HG02970 (cell line): Measurements from ENCODE around the gene NCKIPSD.

Source experiments
- ATAC-seq: cut with Tn5 transposase; IDR thresholded peaks from one replicate; pipeline ENCODE4 v1.9.1; 2021; ENCODE audit warnings: mild to moderate bottlenecking, moderate library complexity, moderate number of reproducible peaks; ENCODE audit not compliant: unreplicated experiment, low FRiP score

The NCKIPSD gene

DNA sequence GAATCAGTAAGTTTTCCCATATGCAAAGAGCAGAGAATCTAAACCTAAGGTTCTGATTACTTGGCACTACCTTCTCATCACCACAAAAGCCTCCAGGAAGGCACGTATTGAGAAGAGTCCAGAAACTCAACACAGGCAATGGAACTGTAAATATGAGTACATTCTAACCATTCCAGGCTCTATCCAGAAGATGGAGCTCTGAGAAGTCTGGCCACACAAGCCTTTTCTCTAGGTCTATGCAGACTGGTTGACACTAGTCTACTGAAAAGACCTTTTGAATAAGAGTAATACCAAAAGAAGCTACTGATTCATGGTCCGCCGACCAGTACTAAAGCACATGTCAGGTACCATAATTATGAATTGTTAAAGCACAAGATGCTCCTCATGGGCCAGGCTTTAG is 12.2 kb upstream of the NCKIPSD start:
- no peak for ATAC-seq

DNA sequence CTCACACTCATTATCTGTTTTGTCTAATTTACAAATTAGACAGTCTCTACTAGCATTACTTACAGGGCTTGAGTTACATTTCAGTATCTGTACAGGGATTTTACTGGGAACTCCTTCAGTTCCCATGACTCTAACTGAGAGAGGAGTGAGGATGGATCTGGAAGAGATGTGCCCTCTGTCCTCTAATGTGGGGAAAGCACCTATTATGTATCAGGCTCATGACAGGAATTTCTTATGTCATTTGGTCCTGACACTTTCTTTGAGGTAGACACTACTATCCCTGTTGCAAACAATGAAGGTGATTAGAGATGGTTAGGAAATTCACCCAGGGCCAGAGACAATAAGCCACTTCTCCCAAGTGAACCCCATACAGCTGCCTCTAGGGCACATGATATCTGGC is 10.9 kb upstream of the NCKIPSD start:
- no peak for ATAC-seq

DNA sequence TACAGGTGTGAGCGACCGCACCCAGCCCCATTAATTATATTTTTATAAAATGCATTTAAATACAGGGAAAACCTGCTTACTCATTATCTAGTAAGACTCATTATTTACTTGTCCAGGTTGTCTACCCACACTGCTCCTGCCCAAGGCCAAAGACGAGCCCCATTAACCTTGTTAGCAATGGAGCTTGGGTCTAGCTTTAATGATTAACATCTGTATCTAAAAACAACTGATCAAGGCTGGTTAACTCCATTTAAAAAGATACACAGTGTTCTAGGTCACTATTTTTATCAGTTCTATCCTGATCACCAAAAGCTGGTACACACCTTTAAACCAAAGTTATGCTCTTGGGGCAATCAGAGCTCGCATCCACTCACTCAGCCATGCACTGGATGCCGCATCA is 10.4 kb upstream of the NCKIPSD start:
- no peak for ATAC-seq

DNA sequence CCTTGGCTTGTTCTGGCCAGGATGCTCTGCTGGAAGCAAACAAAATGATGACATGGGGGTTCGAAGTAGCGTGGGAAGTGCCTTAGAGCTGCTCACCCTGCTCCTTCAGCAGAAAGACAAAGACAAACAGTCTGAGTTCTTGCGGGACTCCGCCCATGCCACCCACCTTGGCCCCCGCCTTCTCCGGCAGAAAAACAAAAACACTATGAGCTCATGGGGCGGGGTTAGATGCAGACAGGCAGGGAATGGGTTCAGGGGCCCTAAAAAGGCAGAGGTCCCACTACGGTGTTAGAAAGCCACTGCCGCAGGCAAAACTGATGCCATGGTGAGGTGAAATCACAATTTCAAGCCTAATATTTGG is 9.7 kb upstream of the NCKIPSD start:
- ATAC-seq = no peak

DNA sequence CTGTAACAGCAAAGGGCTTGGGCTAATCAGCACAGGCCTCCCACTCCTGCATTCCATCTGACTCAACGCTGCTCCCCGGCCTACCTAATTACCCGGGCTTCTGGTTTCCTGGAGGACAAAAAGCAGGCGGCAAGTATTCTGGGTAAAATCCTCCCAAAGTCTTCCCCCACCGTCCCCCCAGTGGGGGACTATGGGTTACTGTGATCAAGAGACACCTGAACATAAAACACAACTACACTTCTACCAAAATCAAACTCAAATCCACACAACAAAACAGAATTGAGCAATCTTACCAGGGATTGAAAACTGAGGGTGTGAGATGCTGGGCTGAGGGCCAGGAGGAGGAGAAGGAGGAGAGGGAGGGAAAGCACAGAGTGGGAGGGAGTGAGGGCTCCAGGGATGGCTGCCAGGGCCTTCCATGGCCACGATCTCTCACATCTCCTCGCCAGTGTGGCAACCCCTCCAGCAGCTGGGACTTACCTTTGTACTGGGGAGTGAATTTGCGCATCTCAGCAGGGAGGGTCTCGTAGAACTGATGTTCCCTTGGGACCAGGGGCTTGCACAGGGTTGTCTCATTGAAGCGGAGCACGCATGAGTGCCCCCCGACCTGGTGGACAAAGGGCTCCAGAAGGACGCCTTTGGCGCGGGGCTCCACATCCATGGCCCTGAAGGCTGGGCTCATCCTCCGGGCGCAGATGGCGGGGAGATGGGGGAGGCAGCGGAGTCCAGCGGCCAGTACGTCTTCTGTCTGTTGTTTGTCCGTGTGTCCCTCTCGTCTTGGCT is 9.1 kb upstream of the NCKIPSD start:
- ATAC-seq = no peak

DNA sequence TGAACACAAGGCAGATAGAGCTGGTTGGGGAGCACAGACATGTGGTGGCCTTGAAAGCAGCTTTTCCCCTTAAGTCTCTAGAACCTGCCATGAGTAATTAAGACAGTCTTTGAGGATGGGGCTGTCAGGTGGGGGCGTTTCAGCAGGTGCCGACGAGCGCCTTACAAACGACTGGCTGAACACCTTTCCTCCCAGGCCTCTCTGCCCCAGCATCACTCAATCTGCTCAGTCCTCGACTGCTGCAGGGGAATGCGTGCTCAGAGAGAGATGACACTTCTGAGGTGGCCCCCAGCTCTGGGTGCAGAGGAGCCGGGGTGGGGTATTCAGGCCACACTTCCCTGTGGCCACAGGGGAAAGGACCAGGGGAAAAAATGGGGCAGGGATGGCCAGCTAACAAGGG is 8.1 kb upstream of the NCKIPSD start:
- ATAC-seq = no peak

DNA sequence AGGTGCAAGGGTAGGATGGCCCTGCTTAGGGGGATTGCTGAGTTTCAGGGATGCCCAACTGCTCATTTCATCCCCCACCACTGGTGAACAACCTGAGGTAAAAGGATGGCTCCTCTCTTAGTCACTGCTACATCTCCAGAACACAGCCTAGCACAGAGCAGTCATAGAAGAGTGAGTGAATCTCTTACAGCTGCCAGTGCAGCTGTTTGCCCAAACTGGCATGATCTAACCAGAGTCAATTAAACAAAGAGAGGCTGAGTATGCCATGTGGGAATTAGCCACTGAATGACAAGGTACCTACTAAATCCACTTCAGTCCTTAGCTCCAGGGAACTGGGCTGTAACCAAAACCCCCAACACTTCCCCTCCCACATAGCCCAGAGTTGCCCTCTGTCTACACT is 6.8 kb upstream of the NCKIPSD start:
- ATAC-seq = no peak

DNA sequence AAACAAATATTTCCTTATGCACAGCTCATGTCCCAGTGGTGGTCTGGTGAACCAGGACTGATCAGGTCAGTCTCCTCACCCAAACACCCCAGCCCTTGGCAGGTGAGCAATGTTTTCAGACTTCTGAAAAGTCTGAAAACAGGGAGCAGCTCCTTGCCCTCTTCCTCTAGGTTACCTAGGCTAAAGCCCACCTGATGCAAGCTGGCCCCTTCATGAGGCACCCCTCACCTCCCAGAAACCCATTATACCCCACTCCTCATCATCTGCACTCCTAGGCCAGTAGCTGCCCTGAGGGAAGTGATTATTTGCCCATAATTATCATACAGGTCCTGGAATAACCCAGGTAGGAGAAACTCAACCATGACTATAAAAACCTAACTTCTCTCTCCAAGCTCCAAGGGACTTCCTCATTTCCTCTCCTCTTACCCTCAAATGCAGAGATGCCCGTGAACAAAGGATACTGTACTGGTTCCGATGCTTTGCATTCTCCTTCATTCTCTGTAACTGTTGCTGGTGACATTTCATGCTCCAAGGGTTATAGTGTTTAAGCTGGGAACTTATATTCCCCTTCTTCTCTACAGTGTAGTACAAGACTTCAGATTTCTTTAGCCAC is 5.2 kb upstream of the NCKIPSD start:
- no peak for ATAC-seq

DNA sequence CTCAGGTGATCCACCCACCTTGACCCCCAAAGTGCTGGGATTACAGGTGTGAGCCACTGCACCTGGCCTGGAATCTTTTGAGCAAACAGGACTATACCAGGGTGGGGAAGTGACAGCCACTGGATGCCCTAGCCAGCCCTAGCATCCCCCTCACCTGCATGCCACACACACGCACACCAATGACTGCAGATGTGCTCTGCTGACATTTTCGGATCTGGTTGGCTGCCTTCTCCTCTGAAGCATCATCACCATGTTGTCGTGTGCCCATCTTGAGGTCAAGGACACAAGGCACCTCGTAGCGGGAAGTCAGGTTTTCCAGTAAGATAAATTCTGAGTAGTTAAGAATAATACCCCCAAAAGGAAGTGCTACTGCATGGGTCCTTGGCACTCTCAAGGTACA is 3.7 kb upstream of the NCKIPSD start:
- ATAC-seq = no peak

DNA sequence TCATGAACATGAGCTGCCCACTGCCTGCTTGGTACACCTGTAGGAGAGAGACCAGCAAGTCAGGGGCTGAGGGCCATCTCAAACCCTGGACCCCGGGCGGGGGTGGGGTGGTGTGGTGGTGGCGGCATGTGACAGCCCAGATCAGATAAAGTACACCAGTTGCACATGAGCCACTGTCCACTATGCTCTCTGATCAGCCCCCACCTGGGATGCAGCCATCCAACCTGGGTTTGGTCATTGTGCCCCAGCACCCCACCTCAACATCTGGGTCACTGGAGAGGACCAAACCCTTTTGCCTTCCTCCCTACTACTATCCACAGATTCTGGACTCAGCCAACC is 3.0 kb upstream of the NCKIPSD start:
- ATAC-seq = no peak

DNA sequence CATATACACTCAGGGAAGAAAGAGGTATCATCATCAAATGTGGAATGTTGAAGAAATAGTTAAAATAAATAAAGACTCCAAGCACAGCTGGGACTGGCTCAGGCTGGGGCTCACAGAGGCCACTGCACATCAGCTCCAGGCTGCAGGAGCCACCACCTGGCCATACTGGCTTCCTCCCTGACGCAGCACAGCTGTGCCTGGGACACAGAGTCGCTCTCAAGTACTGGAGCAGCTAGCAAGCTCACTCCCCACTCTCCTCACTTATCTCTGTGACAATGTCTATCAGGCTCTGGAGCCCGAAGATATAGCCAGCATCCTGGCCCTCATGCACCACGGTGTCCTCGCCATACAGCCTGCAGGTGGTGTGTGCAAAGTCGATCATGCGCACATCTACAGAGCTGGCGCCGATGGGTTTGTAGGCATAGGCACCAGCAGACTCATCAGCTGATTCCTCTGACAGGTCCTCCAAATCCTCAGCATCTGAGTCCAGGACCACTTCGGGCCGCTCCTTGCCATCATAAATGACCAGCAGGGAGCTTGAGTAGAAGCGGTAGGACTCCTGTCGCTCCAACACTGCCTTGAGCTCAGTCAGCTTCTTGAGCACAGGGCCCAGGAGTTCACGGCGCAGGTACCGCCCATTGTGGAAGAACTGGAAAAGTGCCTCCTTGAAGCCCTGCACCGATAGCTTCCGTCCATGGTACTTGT is 2.5 kb upstream of the NCKIPSD start:
- ATAC-seq = no peak

DNA sequence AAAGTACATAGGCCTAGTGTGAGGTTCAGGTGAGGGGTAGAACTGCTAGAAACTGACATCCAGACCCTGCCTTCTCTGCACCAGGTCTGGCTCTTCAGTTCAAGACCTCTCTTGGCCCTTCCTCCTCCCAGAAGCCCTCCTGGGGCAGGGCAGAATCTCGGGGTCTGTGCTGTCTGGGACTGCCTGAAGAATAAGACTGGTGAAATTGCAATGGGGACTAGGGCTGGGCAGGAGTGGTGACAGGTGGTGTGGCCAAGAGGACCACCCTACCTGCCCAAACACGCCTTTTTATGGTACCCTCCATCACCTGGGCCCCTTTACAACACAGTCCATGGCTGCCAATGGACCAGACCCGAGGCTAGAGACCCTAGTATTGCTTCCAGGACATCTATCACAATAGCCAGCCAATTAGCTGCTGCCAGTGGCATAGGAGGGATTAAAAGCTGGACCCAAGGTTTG is 1.5 kb upstream of the NCKIPSD start:
- ATAC-seq = no peak

DNA sequence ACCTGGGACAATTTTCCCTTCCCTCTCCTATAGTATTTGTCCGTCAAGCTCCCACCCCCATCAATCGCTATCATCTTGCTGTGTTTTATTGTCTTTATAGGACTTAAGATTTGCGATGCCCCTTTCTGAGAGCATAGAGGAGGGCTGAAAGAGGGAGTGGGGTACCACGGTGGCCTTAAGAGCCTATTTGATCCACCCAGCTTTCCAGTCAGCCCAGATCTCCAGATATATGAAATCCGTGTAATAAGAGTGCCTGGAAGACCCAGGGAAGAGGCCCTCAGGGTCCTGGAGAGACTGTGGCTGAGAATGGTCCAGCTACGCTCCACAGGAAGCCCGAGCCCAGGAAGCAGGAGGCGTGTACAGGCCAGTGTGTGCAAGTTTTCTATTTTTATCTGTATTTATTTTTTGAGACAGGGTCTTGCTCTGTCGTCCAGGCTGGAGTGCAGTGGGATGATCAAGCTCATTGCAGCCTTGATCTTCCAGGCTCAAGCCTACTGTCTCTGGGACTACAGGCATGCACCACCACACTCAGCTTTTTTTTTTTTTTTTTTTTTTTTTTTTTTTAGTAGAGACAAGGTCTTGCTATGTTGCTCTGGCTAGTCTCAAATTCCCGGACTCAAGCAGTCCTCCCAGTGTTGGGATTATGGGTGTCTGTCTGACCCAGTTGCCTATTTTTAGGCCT is 964 bp upstream of the NCKIPSD start:
- no peak for ATAC-seq

DNA sequence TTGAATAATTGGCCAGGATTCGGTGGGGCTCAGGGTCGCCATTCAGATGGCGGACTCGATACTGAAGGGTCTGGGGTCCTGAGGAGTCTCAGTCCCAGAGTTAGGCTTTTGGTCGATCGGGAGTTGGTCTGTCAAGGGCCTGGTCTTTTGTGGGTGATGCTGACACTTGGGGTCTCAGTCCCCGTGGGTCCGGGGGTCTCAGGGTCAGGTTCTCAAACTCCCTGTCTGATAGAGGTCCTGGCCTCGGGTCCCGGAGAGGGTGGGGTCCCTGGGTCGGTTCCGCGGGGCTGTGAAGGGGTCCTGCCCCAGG is 467 bp downstream of the NCKIPSD start:
- ATAC-seq = no peak

DNA sequence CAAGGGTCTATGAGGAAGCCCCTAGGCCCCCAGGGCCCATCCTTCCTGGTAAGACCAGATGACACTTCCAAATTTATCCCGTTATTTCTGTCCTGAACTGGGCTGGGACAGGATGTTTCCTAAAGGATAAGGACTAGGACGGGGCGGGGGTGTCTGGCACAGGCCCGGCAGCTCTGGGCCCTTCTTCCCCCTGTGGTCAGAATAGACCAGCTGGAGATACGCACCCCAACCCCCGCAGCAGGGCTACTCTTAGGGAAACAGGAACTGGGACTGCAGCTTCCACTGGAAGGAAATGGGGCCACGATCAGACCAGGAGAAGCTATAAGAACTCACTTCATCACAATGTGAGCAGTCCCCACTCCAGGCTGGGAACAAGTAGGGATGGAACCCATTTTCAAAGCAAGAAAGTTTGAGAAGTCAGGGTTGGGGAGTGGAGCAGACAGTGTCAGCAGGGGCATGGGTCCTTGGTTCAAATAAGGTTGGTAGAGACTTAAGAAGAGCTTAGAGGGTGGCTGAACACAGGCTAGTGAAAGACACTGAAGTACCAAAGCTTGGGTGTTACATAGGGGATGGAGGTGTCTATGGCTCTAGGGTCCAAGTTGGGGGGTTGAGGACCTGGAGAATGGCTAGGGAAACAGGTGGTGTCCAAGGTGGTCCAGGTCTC is 1.1 kb downstream of the NCKIPSD start:
- ATAC-seq = no peak

DNA sequence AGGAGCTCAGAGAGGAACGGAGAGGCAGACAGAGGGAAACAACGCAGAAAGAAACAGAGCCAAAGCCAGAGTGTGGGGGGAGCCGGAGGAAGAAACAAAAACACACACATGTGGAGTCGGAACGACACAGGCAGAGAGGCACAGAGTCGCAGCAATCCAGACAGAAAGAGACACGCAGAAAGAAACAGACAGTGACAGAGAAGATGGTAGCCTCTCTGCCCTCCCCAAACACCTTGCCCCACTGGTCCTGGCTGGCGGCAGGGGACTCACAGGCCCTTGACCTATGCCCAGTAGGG is 1.7 kb downstream of the NCKIPSD start:
- ATAC-seq = no peak

DNA sequence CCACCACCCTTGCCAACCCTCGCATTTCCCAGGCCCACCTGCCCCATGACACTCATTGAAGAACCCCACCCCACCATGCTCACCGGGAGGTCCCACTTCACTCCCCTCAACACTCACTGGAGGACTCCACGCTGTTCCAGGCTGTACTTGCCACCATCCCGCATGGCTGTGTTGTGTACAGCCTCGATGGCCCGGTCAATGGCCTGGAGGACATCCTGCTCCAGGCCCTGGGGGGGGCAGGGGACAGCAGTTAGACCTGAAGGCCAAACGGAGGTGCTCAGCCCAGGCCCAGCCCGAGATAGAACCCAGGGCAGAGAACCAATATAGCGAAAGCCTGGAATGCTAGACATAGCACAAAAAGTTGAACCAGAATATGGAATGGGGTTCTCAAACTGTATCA is 2.9 kb downstream of the NCKIPSD start:
- no peak for ATAC-seq

DNA sequence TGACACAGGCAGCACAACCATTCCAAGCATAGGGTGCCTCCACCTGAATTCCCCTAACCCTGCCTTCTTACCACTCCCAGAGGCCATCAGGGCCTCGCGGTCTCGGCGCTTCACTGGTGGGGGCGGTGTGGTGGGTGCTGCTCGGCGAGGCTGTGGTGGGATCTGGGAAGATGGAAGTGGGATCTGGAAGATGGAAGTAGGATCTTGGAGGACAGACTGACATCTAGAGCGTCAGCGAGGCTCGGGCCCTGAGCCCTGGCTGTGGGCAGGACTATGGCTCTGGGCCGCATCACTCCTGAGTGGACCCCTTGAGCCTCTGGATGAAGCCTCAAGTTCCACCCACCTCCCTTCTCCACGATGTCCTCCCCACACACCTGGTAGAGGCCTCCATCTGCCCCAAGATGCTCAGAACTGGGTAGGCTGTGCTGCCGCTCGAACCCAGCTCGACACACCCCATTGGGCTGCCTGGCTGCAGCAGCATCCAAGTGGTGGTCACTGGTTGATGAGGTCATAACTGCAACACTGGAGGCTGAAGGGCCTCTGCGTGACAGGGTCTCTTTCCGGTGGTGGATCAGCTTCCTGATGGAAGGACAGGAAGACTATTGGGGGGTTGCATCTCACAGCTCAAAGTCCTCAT is 3.6 kb downstream of the NCKIPSD start:
- ATAC-seq = no peak

DNA sequence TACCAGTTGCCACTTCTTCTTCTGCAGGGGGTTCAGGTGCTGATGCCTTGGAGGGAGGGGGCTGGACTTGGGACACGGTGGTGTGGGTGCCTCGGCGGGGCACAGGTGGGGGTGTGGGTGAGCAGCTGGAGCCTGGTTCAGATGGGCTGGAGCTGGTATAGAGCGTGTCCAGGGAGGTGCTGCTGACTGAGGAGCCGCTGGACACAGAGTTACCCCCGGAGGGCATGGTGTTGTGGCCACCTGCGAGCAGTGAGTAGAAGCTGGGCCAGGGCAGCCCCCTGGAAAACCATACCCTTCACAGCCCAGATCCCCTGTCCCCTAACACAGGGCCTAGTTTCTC is 4.2 kb downstream of the NCKIPSD start:
- ATAC-seq = no peak

DNA sequence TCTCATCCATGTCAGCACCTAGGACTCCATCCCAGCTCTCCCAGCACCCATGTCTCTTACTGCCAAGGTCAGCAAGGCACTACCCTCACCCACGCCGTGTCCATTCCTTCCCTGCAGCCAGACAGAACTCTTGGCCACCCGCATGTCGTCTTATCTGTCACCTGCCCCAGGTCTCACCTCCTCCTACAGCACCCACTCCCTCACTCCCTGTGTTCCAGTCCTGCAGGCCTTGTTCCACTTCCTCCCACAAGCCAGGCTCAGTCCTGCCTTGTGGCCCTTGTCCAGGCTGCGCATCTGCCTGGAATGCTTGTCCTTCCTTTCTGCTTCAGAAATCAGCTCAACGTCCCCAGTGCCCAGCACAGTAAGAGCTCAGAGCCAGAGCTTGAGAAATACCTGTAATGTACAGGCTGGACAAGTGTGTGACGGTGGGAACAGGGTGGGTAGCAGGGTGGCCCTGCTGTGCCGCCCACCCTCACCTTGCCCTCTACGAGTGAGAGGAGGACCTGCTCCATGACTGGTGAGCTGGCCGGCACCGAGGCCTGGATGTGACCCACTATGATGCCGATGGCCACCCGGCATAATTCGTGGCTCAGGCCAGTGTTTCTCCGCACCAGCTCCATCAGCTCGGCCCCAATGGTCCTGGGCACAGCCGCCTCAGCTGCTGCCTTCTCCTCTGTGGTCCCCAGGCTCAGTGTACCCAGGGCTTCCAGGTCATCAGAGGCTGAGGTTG is 4.7 kb downstream of the NCKIPSD start:
- no peak for ATAC-seq
